Bronchial smooth muscle cell (primary cell): Measurements from ENCODE around the gene LIN28A. TPM values are rescaled to one million over a fixed set of nuclear protein-coding genes. Genes with fewer than 3 reads are reported as not detected.

Source experiments
- total RNA-seq: library from RNA; depleted of rRNA; stranded (reverse); fragments of >200 nt; gene quantifications from 2 replicates; pipeline ENCODE4 v1.2.1, GENCODE V29; 2014

The LIN28A gene
- total RNA-seq: under 0.01 TPM in 1 of 2 replicates, not detected in the other

GRCh38 chr1:26410706-26411623 is at the start of gene LIN28A:
LIN28A (plus strand) TSS chr1:26410817; CDS start chr1:26410892, 75 bp downstream.

DNA sequence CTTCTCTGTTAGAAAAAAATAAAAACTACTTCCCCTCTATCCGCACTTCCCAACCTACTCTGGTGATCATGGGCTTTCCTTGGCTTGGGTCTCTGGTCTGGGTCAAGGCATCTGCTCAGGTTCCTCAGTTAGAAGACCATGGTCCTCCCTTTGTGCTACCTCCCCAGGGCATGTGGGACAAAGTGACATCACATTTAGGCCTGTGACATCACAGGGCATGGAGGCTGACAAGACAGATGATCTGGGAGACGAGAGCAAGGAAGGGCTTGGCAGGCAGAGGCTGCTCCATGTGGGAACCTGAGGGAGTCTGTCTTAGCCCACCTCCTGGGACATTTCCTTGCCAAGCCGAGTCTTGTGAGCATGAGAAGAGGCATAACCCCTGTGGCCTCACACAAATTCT is 38.0 kb upstream of the LIN28A start, which contains the start of gene ZNF683:
ZNF683 (minus strand) TSS at position 140 of the 400 bp plus-strand sequence. CDS start 4,179 bp downstream, outside the sequence.

GRCh38 chr1:26431979-26432695 is 21.5 kb downstream of the LIN28A start, which contains the start of gene DHDDS:
DHDDS (plus strand) TSS chr1:26432321; CDS start chr1:26432946, 625 bp downstream.

GRCh38 chr1:26472320-26472900 is 61.8 kb downstream of the LIN28A start, which contains the start of gene HMGN2:
HMGN2 (plus strand) TSS chr1:26472440; CDS start chr1:26472613, 173 bp downstream.

Other genes starting within 250 kb of the LIN28A start
- gene C1orf232, start 241.9 kb upstream of the LIN28A start, total RNA-seq: not detected in 2 replicates
- 16.1 and 25.8 TPM in 2 replicates for gene ZNF593, start 240.9 kb upstream of the LIN28A start, total RNA-seq
- gene ZNF593OS, start 239.0 kb upstream of the LIN28A start, total RNA-seq: not detected in 2 replicates
- gene CNKSR1, start 233.3 kb upstream of the LIN28A start, total RNA-seq: not detected in 2 replicates
- not detected in 2 replicates for gene CATSPER4, start 220.2 kb upstream of the LIN28A start, total RNA-seq
- 2.7 and 3.8 TPM in 2 replicates for gene CEP85, start 176.6 kb upstream of the LIN28A start, total RNA-seq
- 31.1 and 52.8 TPM in 2 replicates for gene SH3BGRL3, start 130.7 kb upstream of the LIN28A start, total RNA-seq
- 5.2 and 7.5 TPM in 2 replicates for gene UBXN11, start 104.2 kb upstream of the LIN28A start, total RNA-seq
- not detected in 2 replicates for gene CD52, start 92.9 kb upstream of the LIN28A start, total RNA-seq
- under 0.01 TPM in 1 of 2 replicates, not detected in the other for gene CRYBG2, start 56.7 kb upstream of the LIN28A start, total RNA-seq
- gene ZNF683, start 38.1 kb upstream of the LIN28A start, total RNA-seq: not detected in 2 replicates
- 52.0 and 53.4 TPM in 2 replicates for gene DHDDS, start 21.5 kb downstream of the LIN28A start, total RNA-seq
- gene HMGN2, start 61.6 kb downstream of the LIN28A start, total RNA-seq: 133 and 190 TPM in 2 replicates
- 0.52 and 1.7 TPM in 2 replicates for gene RPS6KA1, start 118.9 kb downstream of the LIN28A start, total RNA-seq